NB4 (cell line): ENCODE measurements around the gene SFI1.
"Not testable (repeated sequence)": the region's sequence is repeated elsewhere in the genome, so short reads cannot be mapped to it uniquely, and the experiment has no call there.

ENCODE experiments used
- DNase-seq: peaks from one replicate; pipeline ENCODE4 v3.0.0; 2010; ENCODE audit warnings: low read depth
- H3K4me3 ChIP-seq: one replicate; pipeline ENCODE4 v1.5.1; 2011; ENCODE audit warnings: mild to moderate bottlenecking, low read depth, low read length, moderate library complexity
- CTCF ChIP-seq: IDR thresholded peaks from one replicate; pipeline ENCODE4 v1.5.1; 2012; ENCODE audit warnings: low read depth, low read length
- MAX ChIP-seq: IDR thresholded peaks from 2 replicates; pipeline ENCODE4 v1.6.1; 2011; ENCODE audit warnings: low read depth, low read length
- MYC ChIP-seq: IDR thresholded peaks from 2 replicates; pipeline ENCODE4 v1.6.1; 2011; ENCODE audit warnings: low read depth, low read length
- POLR2A ChIP-seq: IDR thresholded peaks from 2 replicates; pipeline ENCODE4 v1.6.1; 2011; ENCODE audit warnings: mild to moderate bottlenecking; ENCODE audit not compliant: insufficient read length; ENCODE audit errors: extremely low read depth

The SFI1 gene

GRCh38 chr22:31481129-31481528 lies 15.2 kb upstream of the SFI1 start:
- TF ChIP-seq MAX: no peak
- DNase-seq: no peak
- H3K4me3 ChIP-seq: no peak overlapping the region

- not testable (repeated sequence) for DNase-seq, H3K4me3 ChIP-seq
These were observed 13.9 kb upstream of the SFI1 start for GRCh38 chr22:31482470-31482869.

GRCh38 chr22:31486369-31486768 lies 10.0 kb upstream of the SFI1 start:
- DNase-seq, H3K4me3 ChIP-seq: not testable (repeated sequence)

- TF ChIP-seq MYC (no peak), CTCF (no peak), POLR2A (no peak), MAX (no peak)
- DNase-seq: no peak
- H3K4me3 ChIP-seq: no peak overlapping the region
These were observed 9.4 kb upstream of the SFI1 start for GRCh38 chr22:31486951-31487350.

GRCh38 chr22:31488346-31488883 lies 7.9 kb upstream of the SFI1 start:
- TF ChIP-seq MYC (no peak), POLR2A (no peak), CTCF (no peak), MAX (no peak)
- peak overlapping the region; percentile 65 for H3K4me3 ChIP-seq
- no peak for DNase-seq

GRCh38 chr22:31488988-31489617 lies 7.2 kb upstream of the SFI1 start:
- TF ChIP-seq POLR2A: no peak
- no peak for TF ChIP-seq MYC
- TF ChIP-seq MAX: no peak
- TF ChIP-seq CTCF: no peak
- peak; percentile 60 for DNase-seq
- H3K4me3 ChIP-seq: peak overlapping the region; percentile 65

GRCh38 chr22:31489632-31490495 lies 6.5 kb upstream of the SFI1 start, which contains the start of gene EIF4ENIF1:
TSS of gene EIF4ENIF1 (minus strand) at chr22:31489842. CDS start at chr22:31488718, 1,124 bp downstream.
- H3K4me3 ChIP-seq: peak within 1 kb of the TSS; percentile 98
- peak; percentile 93 for DNase-seq
- TF ChIP-seq MYC (peak; percentile 6), CTCF (no peak), POLR2A (peak; percentile 18), MAX (peak; percentile 11; the same call in 1 of the 2 replicates)
